Activated T-helper 17 cell treated with anti-CD3 and anti-CD28 coated beads, Interleukin-2, amount 50 U/mL, for 72 hours (primary cell): Measurements from ENCODE around the gene RBM44. TPM values are rescaled to one million over a fixed set of nuclear protein-coding genes. Genes with fewer than 3 reads are reported as not detected.

Experiments used
- ATAC-seq: fragments of 150-1000 bp; cut with Tn5 transposase; replicated peaks from 2 replicates; pipeline ENCODE4 v1.10.0; 2021; ENCODE audit warnings: mild to moderate bottlenecking, moderate library complexity
- H3K27ac Mint-ChIP-seq: one replicate; pipeline ENCODE4 v1.8.0; 2022; ENCODE audit warnings: mixed read lengths
- H3K27me3 Mint-ChIP-seq: one replicate; pipeline ENCODE4 v1.8.0; 2022; ENCODE audit warnings: mixed read lengths
- H3K36me3 Mint-ChIP-seq: one replicate; pipeline ENCODE4 v1.8.0; 2022; ENCODE audit warnings: low read depth, mild to moderate bottlenecking, mixed read lengths
- H3K4me1 Mint-ChIP-seq: one replicate; pipeline ENCODE4 v1.8.0; 2022; ENCODE audit warnings: mixed read lengths
- H3K4me3 Mint-ChIP-seq: one replicate; pipeline ENCODE4 v1.8.0; 2022; ENCODE audit warnings: mild to moderate bottlenecking, mixed read lengths
- H3K9me3 Mint-ChIP-seq: one replicate; pipeline ENCODE4 v1.8.0; 2022; ENCODE audit warnings: mixed read lengths
- total RNA-seq, 2 donors: library from RNA; stranded (reverse); gene quantifications; one replicate each; pipeline ENCODE4 v1.2.3, GENCODE V29; 2022

RBM44 gene
- total RNA-seq, 2 donors from 2014 or later = 2.1 to 3.9 TPM

GRCh38 chr2:237857791-237858190 is 59.2 kb downstream of the RBM44 start:
- H3K27me3 Mint-ChIP-seq = peaks cover 21% of the 10 kb centered on the region
- no peaks in the 10 kb centered on the region for H3K9me3 Mint-ChIP-seq
- H3K36me3 Mint-ChIP-seq = no peaks in the 10 kb centered on the region
- no peak overlapping the region for H3K4me3 Mint-ChIP-seq
- no peak for ATAC-seq
- no peak overlapping the region for H3K27ac Mint-ChIP-seq
- peaks cover 8% of the 10 kb centered on the region for H3K4me1 Mint-ChIP-seq

GRCh38 chr2:237858294-237859081 is 59.9 kb downstream of the RBM44 start:
- peak overlapping the region; percentile 65 for H3K4me3 Mint-ChIP-seq
- peak; percentile 74 for ATAC-seq
- H3K9me3 Mint-ChIP-seq = no peaks in the 10 kb centered on the region
- no peaks in the 10 kb centered on the region for H3K36me3 Mint-ChIP-seq
- H3K27ac Mint-ChIP-seq = no peak overlapping the region
- peaks cover 21% of the 10 kb centered on the region for H3K27me3 Mint-ChIP-seq
- peaks cover 8% of the 10 kb centered on the region for H3K4me1 Mint-ChIP-seq

- Mint-ChIP-seq H3K4me3 (peak overlapping the region; percentile 65), H3K36me3 (no peaks in the 10 kb centered on the region), H3K9me3 (no peaks in the 10 kb centered on the region), H3K27ac (no peak overlapping the region), H3K27me3 (peaks cover 21% of the 10 kb centered on the region), H3K4me1 (peaks cover 8% of the 10 kb centered on the region)
- ATAC-seq = no peak
Observed at GRCh38 chr2:237859082-237859433, 60.5 kb downstream of the RBM44 start.

GRCh38 chr2:237859533-237860272 is 61.1 kb downstream of the RBM44 start, which contains the start of gene RAMP1:
TSS of gene RAMP1 (plus strand) at chr2:237859623. CDS start at chr2:237859676, 53 bp downstream.
- Mint-ChIP-seq H3K36me3 (no peaks in the 10 kb centered on the region), H3K4me3 (peak within 1 kb of the TSS; percentile 65), H3K27me3 (peaks cover 21% of the 10 kb centered on the region), H3K4me1 (peaks cover 8% of the 10 kb centered on the region), H3K27ac (no peak within 1 kb of the TSS), H3K9me3 (no peaks in the 10 kb centered on the region)
- peak; percentile 69 for ATAC-seq

GRCh38 chr2:237860273-237860935 is 61.8 kb downstream of the RBM44 start:
- peaks cover 8% of the 10 kb centered on the region for H3K4me1 Mint-ChIP-seq
- H3K27ac Mint-ChIP-seq = no peak overlapping the region
- H3K4me3 Mint-ChIP-seq = peak overlapping the region; percentile 50
- peaks cover 21% of the 10 kb centered on the region for H3K27me3 Mint-ChIP-seq
- H3K36me3 Mint-ChIP-seq = no peaks in the 10 kb centered on the region
- ATAC-seq = no peak
- no peaks in the 10 kb centered on the region for H3K9me3 Mint-ChIP-seq

GRCh38 chr2:237861875-237862527 is 63.4 kb downstream of the RBM44 start:
- H3K27ac Mint-ChIP-seq = no peak overlapping the region
- H3K4me3 Mint-ChIP-seq = no peak overlapping the region
- no peaks in the 10 kb centered on the region for H3K36me3 Mint-ChIP-seq
- peaks cover 20% of the 10 kb centered on the region for H3K27me3 Mint-ChIP-seq
- H3K4me1 Mint-ChIP-seq = peaks cover 8% of the 10 kb centered on the region
- no peaks in the 10 kb centered on the region for H3K9me3 Mint-ChIP-seq
- ATAC-seq = no peak

- Mint-ChIP-seq H3K4me1 (peaks cover 8% of the 10 kb centered on the region), H3K36me3 (no peaks in the 10 kb centered on the region), H3K9me3 (no peaks in the 10 kb centered on the region), H3K27ac (no peak overlapping the region), H3K27me3 (peaks cover 18% of the 10 kb centered on the region), H3K4me3 (no peak overlapping the region)
- no peak for ATAC-seq
Observed at GRCh38 chr2:237862528-237862895, 63.9 kb downstream of the RBM44 start.

- Mint-ChIP-seq H3K4me1 (peaks cover 8% of the 10 kb centered on the region), H3K27ac (no peak overlapping the region), H3K9me3 (no peaks in the 10 kb centered on the region), H3K36me3 (no peaks in the 10 kb centered on the region), H3K4me3 (no peak overlapping the region), H3K27me3 (peaks cover 14% of the 10 kb centered on the region)
- no peak for ATAC-seq
Observed at GRCh38 chr2:237863102-237863511, 64.5 kb downstream of the RBM44 start.

GRCh38 chr2:237863689-237864443 is 65.3 kb downstream of the RBM44 start:
- Mint-ChIP-seq H3K27me3 (peaks cover 7% of the 10 kb centered on the region), H3K4me1 (peaks cover 8% of the 10 kb centered on the region), H3K27ac (no peak overlapping the region), H3K9me3 (no peaks in the 10 kb centered on the region), H3K36me3 (no peaks in the 10 kb centered on the region), H3K4me3 (no peak overlapping the region)
- ATAC-seq = no peak

- H3K27ac Mint-ChIP-seq = no peak overlapping the region
- H3K4me1 Mint-ChIP-seq = peaks cover 12% of the 10 kb centered on the region
- ATAC-seq = no peak
- H3K4me3 Mint-ChIP-seq = no peak overlapping the region
- H3K9me3 Mint-ChIP-seq = no peaks in the 10 kb centered on the region
- H3K27me3 Mint-ChIP-seq = peaks cover 10% of the 10 kb centered on the region
- H3K36me3 Mint-ChIP-seq = no peaks in the 10 kb centered on the region
Observed at GRCh38 chr2:237864444-237864931, 65.9 kb downstream of the RBM44 start.

GRCh38 chr2:237864940-237865622 is 66.5 kb downstream of the RBM44 start:
- Mint-ChIP-seq H3K4me3 (no peak overlapping the region), H3K4me1 (peaks cover 12% of the 10 kb centered on the region), H3K36me3 (no peaks in the 10 kb centered on the region), H3K27me3 (peaks cover 10% of the 10 kb centered on the region), H3K27ac (no peak overlapping the region), H3K9me3 (no peaks in the 10 kb centered on the region)
- ATAC-seq = no peak

GRCh38 chr2:237865623-237866041 is 67.1 kb downstream of the RBM44 start:
- Mint-ChIP-seq H3K4me3 (no peak overlapping the region), H3K36me3 (no peaks in the 10 kb centered on the region), H3K27me3 (peaks cover 10% of the 10 kb centered on the region), H3K27ac (no peak overlapping the region), H3K4me1 (peaks cover 12% of the 10 kb centered on the region), H3K9me3 (no peaks in the 10 kb centered on the region)
- ATAC-seq = no peak

- no peaks in the 10 kb centered on the region for H3K9me3 Mint-ChIP-seq
- H3K36me3 Mint-ChIP-seq = no peaks in the 10 kb centered on the region
- no peak overlapping the region for H3K4me3 Mint-ChIP-seq
- no peak overlapping the region for H3K27ac Mint-ChIP-seq
- H3K27me3 Mint-ChIP-seq = peaks cover 13% of the 10 kb centered on the region
- H3K4me1 Mint-ChIP-seq = peaks cover 12% of the 10 kb centered on the region
- no peak for ATAC-seq
Observed at GRCh38 chr2:237866101-237866621, 67.6 kb downstream of the RBM44 start.
